NCI-H2196 (cell line): ENCODE data around the gene MTX2.

Experiments
- DNase-seq: peaks from one replicate; lab custom pipeline; 2025; ENCODE audit not compliant: unreplicated experiment; lab: John Stamatoyannopoulos, UW

The MTX2 gene

GRCh38 chr2:176269319-176270099 lies at the start of gene MTX2:
MTX2 (plus strand) TSS chr2:176269442; CDS start chr2:176269630, 188 bp downstream.
- DNase-seq, result peak; percentile 86

- no peak for DNase-seq
These were observed 41.4 kb upstream of the MTX2 start for GRCh38 chr2:176227874-176228273.

GRCh38 chr2:176234156-176234555 lies 35.1 kb upstream of the MTX2 start:
- DNase-seq, result no peak

- DNase-seq, result no peak
These were observed 34.3 kb upstream of the MTX2 start for GRCh38 chr2:176234940-176235339.

- no peak for DNase-seq
These were observed 31.8 kb upstream of the MTX2 start for GRCh38 chr2:176237456-176237855.

- DNase-seq, result no peak
These were observed 30.2 kb upstream of the MTX2 start for GRCh38 chr2:176239031-176239430.

- no peak for DNase-seq
These were observed 28.9 kb upstream of the MTX2 start for GRCh38 chr2:176240301-176240700.

GRCh38 chr2:176242276-176242675 lies 27.0 kb upstream of the MTX2 start:
- no peak for DNase-seq

GRCh38 chr2:176246331-176246730 lies 22.9 kb upstream of the MTX2 start:
- DNase-seq, result no peak

GRCh38 chr2:176247859-176248258 lies 21.4 kb upstream of the MTX2 start:
- no peak for DNase-seq

- DNase-seq, result no peak
These were observed 17.3 kb upstream of the MTX2 start for GRCh38 chr2:176251928-176252327.

- no peak for DNase-seq
These were observed 8.6 kb upstream of the MTX2 start for GRCh38 chr2:176260689-176261088.

- no peak for DNase-seq
These were observed 8.1 kb upstream of the MTX2 start for GRCh38 chr2:176261136-176261535.

- no peak for DNase-seq
These were observed 295 bp upstream of the MTX2 start for GRCh38 chr2:176268976-176269318.

GRCh38 chr2:176270100-176270750 lies 983 bp downstream of the MTX2 start:
- DNase-seq, result no peak

GRCh38 chr2:176272870-176273459 lies 3.7 kb downstream of the MTX2 start:
- no peak for DNase-seq

GRCh38 chr2:176278927-176279326 lies 9.7 kb downstream of the MTX2 start:
- no peak for DNase-seq

- DNase-seq, result no peak
These were observed 10.9 kb downstream of the MTX2 start for GRCh38 chr2:176280156-176280555.

GRCh38 chr2:176280867-176281658 lies 11.8 kb downstream of the MTX2 start:
- DNase-seq, result no peak

- no peak for DNase-seq
These were observed 14.2 kb downstream of the MTX2 start for GRCh38 chr2:176283291-176284068.
